C4-2B (cell line): Measurements from ENCODE around the gene SLC9C2.

Experiments
- CTCF ChIP-seq: fragments of 450-650 bp; conservative IDR thresholded peaks from 2 replicates; pipeline ENCODE4 v1.5.1; 2017; ENCODE audit warnings: mild to moderate bottlenecking
- ZFX ChIP-seq: fragments of 450-650 bp; IDR thresholded peaks from 2 replicates; pipeline ENCODE4 v1.6.1; 2017

- TF ChIP-seq CTCF (no peak), ZFX (no peak)
These were observed 24.4 kb upstream of the SLC9C2 start for GRCh38 chr1:173627269-173627668.
